CD14-positive monocyte (primary cell): ENCODE data around the gene MYOM3. TPM values are rescaled to one million over a fixed set of nuclear protein-coding genes. Genes with fewer than 3 reads are reported as not detected.
"Not testable (repeated sequence)": the region's sequence is repeated elsewhere in the genome, so short reads cannot be mapped to it uniquely, and the experiment has no call there.

Source experiments
- DNase-seq, 3 donors: peaks; one replicate each; pipeline ENCODE4 v3.0.0-alpha.2; 2011 to 2022
- H2AFZ ChIP-seq: 2 replicates; pipeline ENCODE4 v1.6.0; 2012; ENCODE audit warnings: mild to moderate bottlenecking, low read depth, low read length, inconsistent platforms; ENCODE audit not compliant: insufficient read depth, poor library complexity, severe bottlenecking
- H3K27ac ChIP-seq, 2 donors: 1 replicate in 1 of 2; 2 replicates in 1 of 2; pipeline ENCODE4 v1.5.1; 2012 to 2013; ENCODE audit warnings: low read length in 2 of 2, control low read depth in 1 of 2, inconsistent platforms in 1 of 2, low read depth in 1 of 2, mild to moderate bottlenecking in 1 of 2
- H3K27me3 ChIP-seq, 2 donors: one replicate each; pipeline versions ENCODE4 v1.6.0 to v1.6.1; 2011 to 2013; ENCODE audit warnings: low read length in 2 of 2; ENCODE audit not compliant: control insufficient read depth in 2 of 2, insufficient read depth in 2 of 2
- H3K36me3 ChIP-seq, 2 donors: replicated peaks in 1 of 2; 1 replicate in 1 of 2; 2 replicates in 1 of 2; pipeline versions ENCODE4 v1.5.1 to v1.6.1; 2012 to 2013; ENCODE audit warnings: low read length in 2 of 2, control low read depth in 1 of 2, inconsistent platforms in 1 of 2, mild to moderate bottlenecking in 1 of 2; ENCODE audit not compliant: insufficient read depth in 2 of 2, control insufficient read depth in 1 of 2
- H3K4me1 ChIP-seq, 2 donors: 1 replicate in 1 of 2; 2 replicates in 1 of 2; pipeline versions ENCODE4 v1.5.1 to v1.6.1; 2012 to 2013; ENCODE audit warnings: low read length in 2 of 2, control low read depth in 1 of 2, inconsistent platforms in 1 of 2, mild to moderate bottlenecking in 1 of 2, moderate library complexity in 1 of 2; ENCODE audit not compliant: insufficient read depth in 2 of 2, control insufficient read depth in 1 of 2
- H3K4me2 ChIP-seq: replicated peaks from 2 replicates; pipeline ENCODE3; 2012; ENCODE audit warnings: low read length, moderate library complexity, mild to moderate bottlenecking; ENCODE audit not compliant: poor library complexity, severe bottlenecking; ENCODE audit errors: extremely low read depth
- H3K4me3 ChIP-seq, 3 experiments: fragments of 200-600 bp in 1 of 3; sonication (generic) in 1 of 3; replicated peaks in 1 of 3; 1 replicate in 2 of 3; 2 replicates in 1 of 3; pipeline ENCODE4 v1.5.1; 2011 to 2013; ENCODE audit warnings: low read length in 3 of 3, mild to moderate bottlenecking in 3 of 3, control low read depth in 2 of 3, low read depth in 2 of 3, inconsistent platforms in 1 of 3, moderate library complexity in 1 of 3
- H3K79me2 ChIP-seq: 2 replicates; pipeline ENCODE4 v1.6.0; 2012; ENCODE audit warnings: mild to moderate bottlenecking, control low read depth, inconsistent platforms, low read length, moderate library complexity; ENCODE audit not compliant: insufficient read depth
- H3K9ac ChIP-seq: 2 replicates; pipeline ENCODE4 v1.6.0; 2017; ENCODE audit warnings: low read length, mild to moderate bottlenecking; ENCODE audit not compliant: insufficient read depth, poor library complexity, severe bottlenecking
- H3K9me3 ChIP-seq, 2 donors: replicated peaks in 1 of 2; 1 replicate in 1 of 2; 2 replicates in 1 of 2; pipeline versions ENCODE4 v1.5.1 to v1.6.1; 2012 to 2013; ENCODE audit warnings: low read length in 2 of 2, control low read depth in 1 of 2; ENCODE audit not compliant: control insufficient read depth in 1 of 2, insufficient read depth in 1 of 2
- H4K20me1 ChIP-seq: 2 replicates; pipeline ENCODE4 v1.6.0; 2012; ENCODE audit warnings: mild to moderate bottlenecking, low read length, control low read depth, moderate library complexity; ENCODE audit not compliant: insufficient read depth
- H3K27ac Mint-ChIP-seq, 7 donors: one replicate each; pipeline ENCODE4 v1.8.0; 2020; ENCODE audit warnings: mild to moderate bottlenecking in 7 of 7, mixed read lengths in 7 of 7, moderate library complexity in 6 of 7, inconsistent platforms in 2 of 7
- H3K27me3 Mint-ChIP-seq, 3 donors: one replicate each; pipeline ENCODE4 v1.8.0; 2021 to 2022; ENCODE audit warnings: low read depth in 3 of 3, mild to moderate bottlenecking in 3 of 3, mixed read lengths in 3 of 3, moderate library complexity in 3 of 3, inconsistent platforms in 1 of 3
- H3K36me3 Mint-ChIP-seq, 2 donors: one replicate each; pipeline ENCODE4 v1.8.0; 2020; ENCODE audit warnings: mixed read lengths in 2 of 2, inconsistent platforms in 1 of 2, mild to moderate bottlenecking in 1 of 2
- H3K4me1 Mint-ChIP-seq: one replicate; pipeline ENCODE4 v1.8.0; 2020; ENCODE audit warnings: mild to moderate bottlenecking, mixed read lengths
- H3K4me3 Mint-ChIP-seq, 2 donors: one replicate each; pipeline ENCODE4 v1.8.0; 2020; ENCODE audit warnings: mild to moderate bottlenecking in 2 of 2, mixed read lengths in 2 of 2, moderate library complexity in 1 of 2
- H3K9me3 Mint-ChIP-seq, 7 donors: one replicate each; pipeline ENCODE4 v1.8.0; 2020 to 2022; ENCODE audit warnings: mixed read lengths in 7 of 7, mild to moderate bottlenecking in 6 of 7, moderate library complexity in 6 of 7, inconsistent platforms in 2 of 7
- WGBS: methylation state at CpG from one replicate; pipeline ENCODE4 v1.1.5; 2013; ENCODE audit warnings: missing lambda C conversion rate; ENCODE audit not compliant: insufficient coverage; 5-methylcytosine and 5-hydroxymethylcytosine counted together
- intact Hi-C, 2 donors: fragments of 100-400 bp; cut with micrococcal nuclease; formaldehyde crosslinking; loops; one replicate each; pipeline versions ENCODE4 v1.15.0 to v1.15.1; 2023
- polyA plus RNA-seq, 3 donors: library from polyadenylated mRNA; depleted of rRNA in 1 of 3; unstranded in 2 of 3; stranded (reverse) in 1 of 3; fragments of 300-500 nt in 2 of 3; fragments of >200 nt in 1 of 3; fragmentation: Illumina TruSeq in 2 of 3; gene quantifications; 1 replicate in 2 of 3; 2 replicates in 1 of 3; pipeline ENCODE4 v1.2.3, GENCODE V29; 2012 to 2021
- TF ChIP-seq, protein P1 (sequence below): fragments of 200-600 bp; IDR thresholded peaks from one replicate; pipeline ENCODE4 v1.8.0; 2022; ENCODE audit warnings: antibody characterized with exemption, mild to moderate bottlenecking

MYOM3 gene
- polyA plus RNA-seq, 3 donors = not detected

DNA sequence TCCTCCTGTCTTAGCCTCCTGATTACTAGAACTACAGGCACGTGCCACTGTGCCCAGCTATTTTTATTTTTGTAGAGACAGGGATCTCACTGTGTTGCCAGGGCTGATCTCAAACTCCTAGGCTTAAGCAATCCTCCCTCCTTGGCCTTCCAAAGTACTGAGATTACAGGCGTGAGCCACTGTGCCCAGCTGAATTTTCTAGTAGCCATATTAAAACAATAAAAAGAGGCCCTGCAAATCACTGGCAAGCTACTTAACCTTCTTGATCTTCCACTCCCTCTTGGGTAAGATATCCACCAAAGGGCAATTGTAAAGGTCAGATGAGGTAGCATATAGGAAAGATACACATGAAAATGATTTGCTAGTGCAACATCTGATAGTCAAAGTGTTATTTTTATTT, 66.2 kb downstream of the MYOM3 start:
- no peaks in the 10 kb centered on the region for H4K20me1 ChIP-seq
- Mint-ChIP-seq H3K9me3 (peaks cover 0 to 3% (median 0%) of the 10 kb centered on the region in 7 donors), H3K4me3 (no peak overlapping the region), H3K36me3 (no peaks in the 10 kb centered on the region), H3K4me1 (peaks cover 7% of the 10 kb centered on the region), H3K27ac (no peak overlapping the region), H3K27me3 (peaks cover 0 to 5% (median 2%) of the 10 kb centered on the region in 3 donors)
- H3K79me2 ChIP-seq = no peaks in the 10 kb centered on the region
- no peak overlapping the region for H3K27ac ChIP-seq
- TF ChIP-seq, protein P1, sequence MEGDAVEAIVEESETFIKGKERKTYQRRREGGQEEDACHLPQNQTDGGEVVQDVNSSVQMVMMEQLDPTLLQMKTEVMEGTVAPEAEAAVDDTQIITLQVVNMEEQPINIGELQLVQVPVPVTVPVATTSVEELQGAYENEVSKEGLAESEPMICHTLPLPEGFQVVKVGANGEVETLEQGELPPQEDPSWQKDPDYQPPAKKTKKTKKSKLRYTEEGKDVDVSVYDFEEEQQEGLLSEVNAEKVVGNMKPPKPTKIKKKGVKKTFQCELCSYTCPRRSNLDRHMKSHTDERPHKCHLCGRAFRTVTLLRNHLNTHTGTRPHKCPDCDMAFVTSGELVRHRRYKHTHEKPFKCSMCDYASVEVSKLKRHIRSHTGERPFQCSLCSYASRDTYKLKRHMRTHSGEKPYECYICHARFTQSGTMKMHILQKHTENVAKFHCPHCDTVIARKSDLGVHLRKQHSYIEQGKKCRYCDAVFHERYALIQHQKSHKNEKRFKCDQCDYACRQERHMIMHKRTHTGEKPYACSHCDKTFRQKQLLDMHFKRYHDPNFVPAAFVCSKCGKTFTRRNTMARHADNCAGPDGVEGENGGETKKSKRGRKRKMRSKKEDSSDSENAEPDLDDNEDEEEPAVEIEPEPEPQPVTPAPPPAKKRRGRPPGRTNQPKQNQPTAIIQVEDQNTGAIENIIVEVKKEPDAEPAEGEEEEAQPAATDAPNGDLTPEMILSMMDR = no peak
- DNase-seq = no peak
- no peak overlapping the region for H2AFZ ChIP-seq
- no peaks in the 10 kb centered on the region for H3K9me3 ChIP-seq
- H3K9ac ChIP-seq = no peak overlapping the region
- H3K4me3 ChIP-seq = no peak overlapping the region
- no peak overlapping the region for H3K4me2 ChIP-seq
- H3K4me1 ChIP-seq = peaks cover 0 to 1% of the 10 kb centered on the region in 2 donors
- 86% methylated on average over 1 of the region's 2 CpGs for WGBS
- H3K27me3 ChIP-seq = no peaks in the 10 kb centered on the region
- intact Hi-C loops = no loop called here
- H3K36me3 ChIP-seq = no peaks in the 10 kb centered on the region

DNA sequence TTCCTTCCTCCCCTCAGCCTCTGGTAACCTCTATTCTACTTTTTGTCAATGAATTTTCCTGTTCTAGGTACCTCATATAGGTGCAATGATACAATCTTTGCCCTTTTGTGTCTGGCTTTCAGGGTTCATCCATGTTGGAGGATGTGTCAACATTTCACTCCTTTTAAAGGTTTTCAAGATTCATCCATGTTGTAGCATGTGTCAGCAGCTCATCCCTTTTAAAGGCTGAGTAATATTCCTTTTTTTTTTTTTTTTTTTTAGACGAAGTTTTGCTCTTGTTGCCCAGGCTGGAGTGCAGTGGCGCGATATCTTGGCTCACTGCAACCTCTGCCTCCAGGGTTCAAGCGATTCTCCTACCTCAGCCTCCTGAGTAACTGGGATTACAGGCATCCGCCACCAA, 67.3 kb downstream of the MYOM3 start:
- H3K27ac Mint-ChIP-seq, intact Hi-C loops, H3K9me3 Mint-ChIP-seq, H3K36me3 ChIP-seq, H3K36me3 Mint-ChIP-seq, H3K9ac ChIP-seq, H3K27me3 ChIP-seq, H4K20me1 ChIP-seq, H3K9me3 ChIP-seq, H3K4me1 ChIP-seq, H3K79me2 ChIP-seq, H3K4me2 ChIP-seq, H3K27ac ChIP-seq, H3K4me3 ChIP-seq, H3K4me1 Mint-ChIP-seq, H3K4me3 Mint-ChIP-seq, H3K27me3 Mint-ChIP-seq, H2AFZ ChIP-seq, DNase-seq: not testable (repeated sequence)
- no CpG with 5 or more reads among the region's 5 CpGs for WGBS
